CD4-positive, alpha-beta T cell treated with Interleukin-15 for 1 hour (primary cell): ENCODE measurements around the gene AGAP1.
"Not testable (repeated sequence)": the region's sequence is repeated elsewhere in the genome, so short reads cannot be mapped to it uniquely, and the experiment has no call there.

Source experiments
- DNase-seq: peaks from one replicate; pipeline ENCODE4 v3.0.0-alpha.2; 2020

Gene AGAP1

DNA sequence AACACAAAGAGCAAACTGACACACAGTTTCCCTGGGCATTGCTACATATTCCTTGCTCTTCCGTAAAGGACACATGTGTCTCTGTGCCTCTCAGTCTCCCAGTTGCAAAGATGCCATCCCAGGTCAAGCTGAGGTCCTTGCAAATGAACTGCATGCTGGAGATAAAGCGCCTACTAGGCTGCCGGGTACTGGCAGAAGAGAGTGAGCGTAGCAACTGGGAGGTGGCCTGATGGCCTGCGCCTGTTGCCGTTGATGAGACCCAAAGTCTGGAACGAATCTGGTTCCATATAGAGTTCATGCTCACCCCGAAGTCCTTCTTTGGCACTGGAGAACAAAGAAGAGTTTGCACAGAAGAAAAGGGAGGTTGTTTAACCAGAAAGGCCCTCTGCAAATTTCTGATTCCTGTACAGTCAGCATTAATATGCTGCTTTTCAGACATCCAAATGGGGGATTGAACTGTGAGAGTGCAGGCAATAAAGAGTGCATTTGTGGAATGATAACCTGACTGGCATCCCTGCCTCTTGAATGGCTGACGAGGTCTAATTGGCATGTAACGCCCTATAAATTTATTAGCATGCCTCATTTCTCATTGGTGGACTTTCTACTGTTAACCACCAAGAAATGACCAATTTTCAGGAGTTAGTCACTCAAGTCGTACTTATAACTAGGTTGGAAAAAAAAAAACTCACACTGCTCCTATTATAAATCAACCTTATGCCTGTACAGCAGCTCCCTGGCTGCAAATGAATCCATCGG lies 595.6 kb downstream of the AGAP1 start:
- no peak for DNase-seq

DNA sequence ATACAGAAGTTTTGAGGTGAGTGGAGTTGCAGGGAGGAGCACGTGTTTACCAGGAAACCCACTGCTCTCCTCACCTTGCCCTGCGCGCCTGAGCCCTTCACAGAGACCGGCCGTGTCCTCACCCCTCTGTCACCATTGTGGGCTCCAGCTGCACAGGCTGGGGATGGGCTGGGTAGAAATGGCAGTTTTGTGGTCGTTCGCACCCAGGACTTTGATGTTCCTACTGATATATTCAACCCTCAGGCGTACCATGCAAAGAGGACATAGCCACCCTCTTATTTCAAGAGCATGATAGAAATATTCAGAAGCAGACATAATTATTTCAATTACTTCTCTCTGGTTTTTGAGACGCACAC lies 596.2 kb downstream of the AGAP1 start:
- no peak for DNase-seq

DNA sequence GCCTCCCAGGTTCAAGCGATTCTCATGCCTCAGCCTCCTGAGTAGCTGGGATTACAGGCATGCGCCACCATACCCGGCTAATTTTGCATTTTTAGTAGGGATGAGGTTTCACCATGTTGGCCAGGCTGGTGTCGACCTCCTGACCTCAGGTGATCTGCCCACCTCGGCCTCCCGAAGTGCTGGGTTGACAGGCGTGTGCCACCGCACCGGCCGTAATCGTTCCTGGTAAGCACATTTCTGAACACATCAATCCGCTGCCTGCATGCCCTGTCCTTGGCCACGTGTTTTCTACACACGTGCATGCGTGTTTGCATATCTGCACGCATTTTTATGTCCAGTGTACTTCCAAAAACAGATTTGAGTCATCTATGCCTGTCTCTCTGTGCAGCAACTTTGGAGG lies 597.0 kb downstream of the AGAP1 start:
- not testable (repeated sequence) for DNase-seq

DNA sequence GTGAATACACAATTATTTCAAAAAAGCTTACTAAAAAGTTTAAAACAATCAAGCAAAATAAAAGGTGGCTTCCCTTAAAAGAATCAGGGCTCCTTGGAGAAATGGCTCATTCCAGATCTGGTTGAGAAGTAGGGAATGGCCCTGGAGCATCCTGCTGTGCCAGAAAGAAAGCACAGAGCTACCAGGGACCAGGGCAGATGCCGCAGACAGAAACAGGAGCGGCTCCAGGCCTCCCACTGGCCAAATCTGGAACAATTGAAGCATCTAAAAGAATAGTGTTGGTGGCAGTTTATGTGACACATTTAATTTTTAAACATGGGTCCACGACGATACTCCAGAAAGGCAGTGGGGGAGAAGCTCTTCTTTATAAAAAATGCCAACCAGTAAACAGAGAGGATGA lies 598.9 kb downstream of the AGAP1 start:
- DNase-seq: no peak

DNA sequence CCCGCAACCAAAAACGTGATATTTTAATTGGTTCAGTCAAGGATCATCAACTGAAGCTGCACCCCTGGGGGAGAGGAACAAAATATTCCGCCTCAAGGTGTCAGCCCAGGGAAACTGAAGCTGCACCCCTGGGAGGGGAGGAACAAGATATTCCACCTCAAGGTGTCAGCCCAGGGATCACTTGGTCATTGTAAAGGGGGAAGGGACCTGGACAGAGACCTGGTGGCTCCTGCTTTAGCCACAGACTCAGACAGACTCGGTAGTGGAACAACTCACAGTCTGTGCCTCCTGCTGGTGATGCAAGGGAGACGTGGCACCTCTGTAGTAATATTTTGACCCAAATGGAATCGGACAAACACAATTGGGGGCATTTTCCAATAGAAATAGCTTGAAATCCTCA lies 599.3 kb downstream of the AGAP1 start:
- DNase-seq: no peak

DNA sequence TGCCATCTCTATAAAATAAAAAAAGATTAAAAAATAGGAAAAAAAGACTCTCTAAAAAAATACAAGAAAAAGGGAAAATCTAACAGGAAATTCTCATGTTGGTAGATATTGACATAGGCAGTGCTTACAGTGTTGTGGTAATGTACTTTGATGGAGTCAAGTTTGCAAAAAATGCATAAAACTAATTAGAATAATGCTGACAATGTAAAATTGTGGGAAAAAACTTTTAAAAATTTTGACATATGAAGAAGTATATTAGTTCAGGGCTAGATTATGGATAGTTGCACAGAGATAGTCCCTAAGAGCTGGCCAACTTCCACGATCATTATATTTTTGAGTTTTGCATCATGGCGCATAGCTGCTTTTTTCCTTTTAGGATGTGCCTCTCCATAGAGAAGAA lies 601.7 kb downstream of the AGAP1 start:
- DNase-seq: no peak

DNA sequence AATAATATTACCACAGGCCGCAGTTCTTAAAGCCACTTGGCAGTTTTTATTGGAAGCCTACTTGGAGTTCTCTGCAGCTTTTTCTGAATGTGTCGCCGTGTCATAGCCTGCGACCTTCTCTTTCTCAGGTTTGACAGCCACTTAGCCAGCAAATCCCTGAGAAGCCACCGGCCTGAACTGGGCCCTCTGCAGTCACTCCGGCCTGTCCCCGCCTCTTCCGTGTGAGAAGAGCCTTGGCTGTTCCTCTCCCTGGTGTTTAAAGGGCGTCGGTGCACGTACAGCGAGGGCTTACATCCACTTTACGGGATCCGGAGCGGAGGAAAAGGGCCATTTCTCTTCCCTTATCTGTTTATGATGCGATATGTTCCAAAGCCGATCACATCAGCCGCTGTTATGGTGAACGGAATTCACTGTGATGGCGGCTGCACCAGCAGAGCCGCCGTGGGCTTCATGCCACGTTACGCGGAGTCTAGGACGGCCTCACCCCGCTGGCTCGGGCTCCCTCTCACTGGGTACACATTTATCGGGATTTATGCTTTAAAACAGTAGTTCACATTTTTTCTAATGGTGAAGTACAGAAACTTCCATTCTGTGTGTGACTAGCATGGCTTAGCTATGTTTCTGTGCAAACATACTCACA lies 607.6 kb downstream of the AGAP1 start:
- DNase-seq: no peak

DNA sequence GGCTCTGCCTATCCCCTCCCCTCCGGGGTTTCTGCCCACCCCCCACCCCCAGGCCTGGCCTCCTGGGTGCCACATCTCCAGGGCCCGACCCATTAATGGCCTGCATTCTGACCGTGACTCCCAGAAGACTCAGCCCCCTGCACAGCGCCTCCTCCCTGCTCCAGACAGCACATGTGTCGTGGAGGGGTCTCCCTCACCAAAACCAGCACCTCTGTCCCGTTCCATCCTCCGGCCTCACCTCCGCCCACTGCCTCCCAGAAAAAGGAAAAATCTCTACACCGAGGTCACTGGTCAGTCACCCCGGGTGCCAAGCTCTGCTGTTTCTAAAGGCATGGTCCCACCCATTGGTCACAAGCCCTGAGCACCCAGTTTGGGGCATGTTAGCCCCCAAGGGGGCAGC lies 609.1 kb downstream of the AGAP1 start:
- no peak for DNase-seq

DNA sequence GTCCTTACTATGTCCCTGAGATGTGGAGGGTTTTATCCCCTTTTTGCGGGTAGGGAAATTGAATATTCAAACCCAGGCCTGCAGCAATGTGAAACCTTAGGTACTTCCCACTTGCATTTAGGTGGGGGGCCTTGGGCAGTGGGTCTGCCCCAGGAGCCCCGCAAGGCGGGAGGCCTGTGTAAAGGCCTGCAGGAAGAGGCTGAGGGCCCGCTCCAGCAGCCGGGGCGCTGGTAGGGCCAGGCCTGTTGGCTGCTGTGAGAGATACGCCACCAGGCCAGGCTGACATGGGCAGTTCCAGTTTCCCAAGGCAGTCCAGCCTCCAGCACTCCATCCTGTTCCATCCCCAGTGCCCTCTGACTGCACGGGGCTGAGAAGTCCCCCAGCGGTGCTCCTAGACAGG lies 610.1 kb downstream of the AGAP1 start:
- DNase-seq: no peak

DNA sequence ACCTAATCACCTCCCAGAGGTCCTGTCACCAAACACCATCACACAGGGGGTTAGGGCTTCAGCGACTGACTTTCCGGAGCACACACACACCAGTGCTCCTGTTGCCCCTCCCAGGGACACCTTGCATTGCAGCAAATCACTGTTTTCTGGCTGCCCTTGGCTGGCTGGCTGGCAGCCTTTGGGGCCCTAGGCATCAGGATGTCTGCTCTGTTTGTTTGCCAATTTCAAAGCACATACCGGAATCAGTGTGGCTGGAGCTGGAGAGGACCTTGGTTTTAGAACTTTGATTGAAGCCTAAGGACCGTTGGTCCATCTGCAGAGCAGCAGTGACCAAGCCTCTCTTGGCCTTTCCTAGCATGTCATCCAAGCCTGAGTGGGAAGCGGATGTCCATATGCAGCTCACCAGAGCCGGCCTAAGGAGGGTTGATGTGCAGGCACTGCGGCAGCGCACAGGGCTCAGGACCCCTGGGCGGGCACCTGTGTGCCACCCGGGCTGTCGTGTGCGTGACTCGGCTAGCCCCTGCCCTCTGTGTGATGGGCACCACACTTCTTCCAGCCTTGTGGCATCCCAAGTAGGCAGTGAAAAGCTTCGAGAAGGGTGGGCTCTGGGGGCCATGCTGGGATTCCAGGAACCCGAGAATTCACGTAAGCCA lies 612.2 kb downstream of the AGAP1 start:
- no peak for DNase-seq

DNA sequence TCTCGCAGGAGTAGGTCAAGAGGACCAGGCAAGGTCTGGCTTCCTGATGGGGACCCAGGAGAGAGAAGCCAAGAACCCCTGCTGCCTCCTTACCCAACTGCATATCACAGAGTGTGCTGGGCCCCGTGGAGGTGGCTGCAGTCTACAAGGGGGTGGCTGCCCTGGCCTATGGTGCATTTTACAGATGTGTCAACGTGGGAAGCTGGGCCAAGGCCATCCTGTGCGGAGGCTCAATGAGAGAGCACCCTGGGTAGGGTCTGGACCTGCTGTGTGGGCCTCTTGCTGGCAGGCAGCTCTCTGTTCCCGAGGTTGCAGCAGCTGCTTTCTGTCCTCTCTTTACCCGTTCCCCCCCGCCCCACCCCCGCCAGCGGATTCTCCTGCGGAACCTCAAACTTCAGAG lies 612.9 kb downstream of the AGAP1 start:
- no peak for DNase-seq

DNA sequence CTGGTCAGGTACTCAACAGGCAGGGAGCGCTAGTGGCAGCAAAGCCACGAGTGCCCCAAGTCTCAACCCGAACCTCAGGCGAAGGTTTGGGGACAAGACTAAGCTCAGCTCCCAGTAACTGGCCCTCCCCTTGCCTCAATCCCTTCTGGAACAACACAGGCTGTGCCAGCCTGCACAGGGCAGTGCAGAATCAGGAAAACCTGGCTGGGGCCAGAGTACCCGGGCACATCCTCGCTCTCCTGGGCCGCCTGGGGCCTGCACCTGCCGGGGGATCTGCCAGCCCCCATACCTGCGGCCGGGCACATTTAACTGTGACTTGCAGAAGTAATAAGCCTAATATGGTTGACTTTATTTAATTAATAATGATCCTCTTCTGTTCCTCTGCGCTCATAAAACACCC lies 613.7 kb downstream of the AGAP1 start:
- no peak for DNase-seq

DNA sequence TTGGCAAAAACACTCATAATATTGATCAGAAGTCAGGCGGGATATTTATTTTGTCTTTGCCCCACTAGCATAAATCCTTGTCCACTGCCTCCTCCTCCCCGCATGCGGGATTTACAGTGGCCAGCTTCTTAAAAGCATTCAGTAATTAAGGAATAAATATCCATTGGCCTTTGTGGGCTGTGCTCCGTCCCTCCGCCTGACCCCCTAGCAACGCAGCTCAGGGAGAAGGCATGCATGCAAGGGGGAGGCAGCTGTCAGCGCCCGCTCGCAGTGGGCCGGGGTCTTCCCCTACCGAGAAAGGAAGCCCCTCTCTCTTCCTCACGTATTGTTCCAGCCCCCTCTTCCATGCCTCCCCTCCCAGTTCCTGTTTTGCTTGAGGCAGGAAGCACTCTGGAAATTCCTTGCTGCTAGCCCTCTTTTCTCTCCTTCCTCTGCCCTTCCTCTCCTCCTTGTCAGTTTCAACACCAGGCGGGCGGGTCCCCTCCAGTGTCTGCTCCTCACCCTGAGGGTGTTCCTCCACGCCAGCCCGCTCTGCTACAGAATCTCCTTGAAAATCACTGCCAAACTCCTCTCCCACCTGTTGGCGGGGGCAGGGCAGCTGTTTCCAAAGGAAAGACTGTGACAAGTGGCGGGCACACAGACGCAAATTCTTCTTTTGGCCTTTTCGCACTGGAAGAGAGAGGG lies 614.2 kb downstream of the AGAP1 start:
- DNase-seq: no peak

DNA sequence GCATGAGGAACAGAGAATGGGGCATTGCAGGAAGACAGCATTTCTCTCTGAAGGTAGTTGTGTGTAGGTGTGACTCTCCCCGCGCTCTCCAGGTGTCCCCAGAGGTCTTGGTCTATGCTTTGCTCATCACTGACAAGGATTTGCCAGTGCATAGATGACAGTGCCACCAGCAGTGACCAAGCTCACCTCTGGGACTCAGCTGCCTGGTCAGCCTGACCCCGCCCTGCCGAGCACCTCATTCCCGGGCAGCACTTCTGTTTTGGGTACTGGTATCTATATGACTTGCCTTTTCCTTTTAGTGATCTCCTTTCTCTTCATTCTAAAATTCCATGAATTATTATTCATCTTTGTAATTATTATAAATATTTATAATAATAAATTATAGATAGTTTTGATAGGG lies 615.2 kb downstream of the AGAP1 start:
- DNase-seq: no peak

DNA sequence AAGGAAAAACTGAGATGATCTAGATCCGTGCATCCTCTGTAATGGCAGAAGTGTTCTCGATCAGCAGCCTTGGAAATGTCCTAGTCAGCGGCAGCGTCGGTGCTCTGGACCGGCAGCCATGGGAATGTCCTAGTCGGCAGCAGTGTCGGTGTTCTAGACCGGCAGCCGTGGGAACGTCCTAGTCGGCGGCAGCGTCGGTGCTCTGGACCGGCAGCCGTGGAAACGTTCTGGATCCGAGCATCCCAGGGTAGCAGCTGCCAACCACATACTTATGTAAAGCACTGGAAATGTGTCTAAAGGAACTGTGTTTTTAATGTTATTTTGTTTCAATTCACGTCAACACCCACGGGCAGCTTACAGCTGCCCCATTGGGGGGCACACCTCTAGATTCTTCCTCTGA lies 615.6 kb downstream of the AGAP1 start:
- no peak for DNase-seq

DNA sequence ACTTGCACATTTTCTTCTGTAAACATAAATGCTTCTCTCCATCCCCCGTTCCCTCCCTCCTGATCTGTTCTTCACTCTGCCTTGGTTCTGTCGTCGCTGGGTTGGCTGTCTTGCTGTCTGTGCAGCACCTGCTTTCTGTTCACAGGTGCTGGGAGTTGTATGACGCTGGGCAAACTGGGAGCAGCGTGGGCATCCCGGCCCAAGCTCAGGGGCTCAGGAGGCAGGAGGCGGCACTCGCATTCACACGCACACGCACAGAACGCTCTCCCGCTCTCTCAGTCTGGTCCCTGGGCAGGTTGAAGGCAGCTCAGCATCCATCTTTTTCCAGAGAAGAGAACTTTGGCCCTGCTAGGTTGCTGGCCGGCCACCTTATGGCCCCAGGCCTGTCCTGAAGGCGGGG lies 618.6 kb downstream of the AGAP1 start:
- DNase-seq: no peak

DNA sequence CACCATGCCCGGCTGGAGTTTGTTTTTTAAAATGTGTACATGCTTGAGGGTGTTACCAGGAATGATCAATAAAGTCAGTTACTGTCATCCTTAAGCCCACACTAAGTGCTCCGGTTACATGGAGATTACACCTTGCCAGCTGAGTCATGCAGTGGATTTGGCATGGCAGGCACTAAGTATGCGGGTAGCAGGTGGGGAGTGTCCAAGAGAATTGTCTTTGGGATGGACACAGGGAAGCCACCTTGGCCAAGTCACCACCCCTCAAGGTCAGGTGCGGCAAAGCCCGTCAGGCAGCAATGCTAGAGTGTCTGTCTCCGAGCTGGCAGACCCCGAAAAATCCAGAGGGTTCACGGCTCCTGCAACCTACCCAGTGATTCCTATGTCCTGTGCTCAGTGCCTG lies 619.6 kb downstream of the AGAP1 start:
- no peak for DNase-seq

DNA sequence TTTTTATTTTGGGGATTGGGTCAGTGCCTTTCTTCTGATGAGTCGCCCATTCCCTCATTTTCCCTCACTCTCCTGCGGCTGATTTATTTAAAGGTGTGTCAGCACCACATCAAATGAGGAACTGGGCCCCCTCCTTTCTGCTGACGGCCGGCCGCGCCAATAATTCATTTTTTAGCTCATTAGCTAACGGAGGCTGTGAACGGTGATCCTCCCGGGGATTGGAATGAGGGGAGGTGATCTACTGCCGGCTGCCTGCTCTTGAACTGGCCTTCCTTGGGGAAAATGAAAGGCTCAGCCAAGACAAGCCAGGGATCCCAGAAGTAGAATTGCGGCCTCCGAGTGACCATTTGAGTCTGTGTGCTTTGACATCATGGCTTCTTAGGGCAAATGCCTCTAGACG lies 620.1 kb downstream of the AGAP1 start:
- DNase-seq: no peak

DNA sequence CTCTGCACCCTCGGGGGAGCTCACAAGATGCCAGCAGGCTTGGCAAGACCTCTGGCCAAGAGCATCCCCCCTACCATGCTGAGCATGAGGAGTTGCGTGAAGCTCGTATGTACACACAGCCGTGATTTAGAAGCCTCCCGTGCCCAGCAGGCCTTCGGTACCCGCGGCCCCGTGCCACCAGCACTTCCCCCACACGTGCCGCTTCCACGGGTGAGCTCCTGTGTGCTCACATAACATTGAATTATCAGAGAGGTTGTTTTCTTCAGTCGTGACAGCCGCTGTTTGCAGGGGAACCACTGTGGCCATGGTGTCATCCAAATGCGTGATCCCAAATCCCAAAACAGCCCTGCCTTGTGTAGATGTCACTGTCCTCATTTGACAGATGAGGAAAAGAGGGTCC lies 621.1 kb downstream of the AGAP1 start:
- no peak for DNase-seq

DNA sequence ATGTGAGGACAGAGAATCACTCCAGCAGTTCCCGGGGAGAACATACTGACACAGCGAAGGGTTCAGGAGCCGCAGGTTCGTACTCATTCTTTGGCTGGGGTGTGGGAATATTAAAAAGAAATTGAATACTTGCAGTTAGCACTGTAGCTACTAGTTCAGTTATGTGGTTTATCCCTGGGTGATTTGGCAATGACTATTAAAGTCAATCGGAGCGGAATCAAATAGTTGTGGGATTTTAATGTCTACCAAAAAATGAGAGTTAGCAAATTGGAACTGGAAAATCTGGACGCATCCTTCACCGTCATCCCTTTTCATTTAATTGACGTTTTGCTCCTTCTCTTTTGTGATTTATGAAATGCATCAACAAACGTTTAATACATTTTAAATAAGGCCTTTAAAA lies 623.6 kb downstream of the AGAP1 start:
- DNase-seq: no peak

DNA sequence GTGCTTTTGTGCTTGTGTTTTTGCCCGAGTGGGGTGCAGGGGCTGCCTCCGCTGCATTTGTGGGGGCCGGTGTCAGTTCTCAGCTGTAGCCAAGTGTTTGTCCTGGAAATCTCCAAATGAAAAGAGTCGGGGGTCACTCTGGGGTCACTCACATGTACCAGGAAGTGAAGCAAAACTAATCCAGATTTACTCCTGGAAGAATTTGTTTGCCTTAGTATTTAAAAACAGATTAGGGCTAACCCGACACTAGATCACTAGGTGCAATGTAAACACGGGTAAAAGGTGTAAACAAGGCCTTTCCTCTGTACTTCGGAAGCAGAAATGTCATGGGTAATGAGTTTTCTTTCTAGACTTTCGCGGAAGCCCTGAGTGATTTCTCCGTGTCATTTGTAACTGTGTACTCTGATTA lies 624.0 kb downstream of the AGAP1 start:
- DNase-seq: no peak

DNA sequence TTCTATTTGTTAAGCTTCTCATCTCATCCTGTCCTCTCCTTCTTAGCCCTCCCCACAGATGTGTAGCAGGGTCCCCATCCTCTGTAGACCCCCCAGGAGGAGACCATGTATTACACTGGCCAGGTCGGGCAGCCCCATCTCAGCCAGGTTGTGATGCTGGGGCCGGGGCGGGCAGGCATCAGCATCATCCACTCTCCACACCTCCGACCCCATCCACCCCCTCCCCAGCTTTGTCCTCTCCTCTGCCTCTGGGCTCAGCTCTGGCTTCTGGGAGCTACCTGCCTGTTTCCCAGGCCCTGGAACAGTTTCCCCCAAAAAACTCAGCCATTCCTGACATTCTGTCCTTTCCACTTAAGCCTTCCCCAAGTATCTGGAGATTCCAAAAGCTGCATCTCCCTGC lies 625.2 kb downstream of the AGAP1 start:
- no peak for DNase-seq

DNA sequence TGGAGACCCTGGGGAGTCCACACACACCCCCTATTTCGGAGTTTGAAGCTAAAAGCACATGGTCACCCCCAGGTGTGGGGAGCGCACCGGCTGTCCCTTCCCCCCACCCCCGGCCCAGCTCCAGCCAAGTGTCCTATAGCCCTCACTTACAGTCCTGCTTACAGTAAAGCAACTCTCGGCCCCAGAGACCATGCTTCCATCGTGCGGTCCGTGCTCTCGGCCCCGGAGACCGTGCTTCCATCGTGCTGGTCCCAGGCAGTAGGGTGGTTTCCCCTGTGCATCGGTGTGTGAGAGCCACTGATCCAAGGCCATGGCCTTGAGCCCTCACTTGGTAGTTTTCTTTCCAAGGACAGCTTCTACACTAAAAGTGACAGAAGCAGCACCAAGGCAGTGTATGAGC lies 625.6 kb downstream of the AGAP1 start:
- no peak for DNase-seq

DNA sequence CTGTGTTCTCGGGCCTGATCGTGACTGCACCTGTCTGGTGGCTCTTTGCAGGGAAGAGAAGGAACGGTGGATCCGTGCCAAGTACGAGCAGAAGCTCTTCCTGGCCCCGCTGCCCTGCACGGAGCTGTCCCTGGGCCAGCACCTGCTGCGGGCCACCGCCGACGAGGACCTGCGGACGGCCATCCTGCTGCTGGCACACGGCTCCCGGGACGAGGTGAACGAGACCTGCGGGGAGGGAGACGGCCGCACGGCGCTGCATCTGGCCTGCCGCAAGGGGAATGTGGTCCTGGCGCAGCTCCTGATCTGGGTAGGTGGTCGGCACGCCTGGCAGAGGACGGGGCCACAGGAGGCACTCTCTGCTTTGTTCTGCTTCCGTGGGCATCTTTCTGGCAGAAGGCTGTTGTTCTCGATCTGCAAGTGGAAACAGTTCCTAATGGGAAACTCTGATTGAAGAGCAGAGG lies 626.3 kb downstream of the AGAP1 start:
- DNase-seq: no peak
